Erythroblast (primary cell): Measurements from ENCODE around the gene TMSB4X.

ENCODE experiments used
- GATA1 ChIP-seq: IDR thresholded peaks from 2 replicates; pipeline ENCODE4 v1.6.1; 2011; ENCODE audit warnings: low read depth, mild to moderate bottlenecking, control low read depth, low read length, moderate library complexity
- POLR2A ChIP-seq: IDR thresholded peaks from 2 replicates; pipeline ENCODE4 v1.6.1; 2011; ENCODE audit warnings: mild to moderate bottlenecking, low read length

DNA sequence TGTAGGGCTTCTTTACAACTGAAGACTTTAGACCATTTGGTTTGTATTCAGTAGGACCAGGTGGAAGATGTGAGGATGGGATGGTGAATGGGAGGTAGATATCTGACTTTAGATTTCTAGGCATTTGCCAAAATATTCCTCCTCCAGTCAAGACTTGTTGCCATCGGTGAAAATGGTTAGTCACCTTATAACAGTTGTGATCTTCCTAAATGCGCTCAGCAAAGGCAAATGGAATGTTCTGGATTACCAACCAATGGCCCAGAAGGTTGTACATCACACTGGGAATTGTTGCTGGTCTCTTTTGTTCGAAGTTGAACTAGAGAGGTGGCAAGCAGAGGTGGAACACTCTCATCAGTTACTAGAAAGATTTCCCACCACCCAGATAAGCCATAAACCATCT lies 33.9 kb downstream of the TMSB4X start:
- no peak for TF ChIP-seq POLR2A
- no peak for TF ChIP-seq GATA1
